Hepatocyte (in vitro differentiated cells): ENCODE results near the gene RIN3. TPM values are rescaled to one million over a fixed set of nuclear protein-coding genes. Genes with fewer than 3 reads are reported as not detected.

Experiments used
- DNase-seq: peaks from one replicate; pipeline ENCODE4 v3.0.0-alpha.2; 2016; ENCODE audit warnings: low spot score
- H2AFZ ChIP-seq: fragments of 200-600 bp; sonication (generic); 2 replicates; pipeline ENCODE4 v1.6.0; 2016; ENCODE audit warnings: antibody characterized with exemption, mild to moderate bottlenecking
- H3K27ac ChIP-seq: fragments of 200-600 bp; sonication (generic); 2 replicates; pipeline ENCODE4 v1.5.1; 2016; ENCODE audit warnings: mild to moderate bottlenecking
- H3K27me3 ChIP-seq: fragments of 200-600 bp; sonication (generic); 2 replicates; pipeline ENCODE4 v1.6.1; 2016
- H3K36me3 ChIP-seq: fragments of 200-600 bp; sonication (generic); replicated peaks from 2 replicates; pipeline ENCODE4 v1.5.1; 2016; ENCODE audit warnings: low read depth; ENCODE audit not compliant: insufficient read depth
- H3K4me1 ChIP-seq: fragments of 200-600 bp; sonication (generic); 2 replicates; pipeline ENCODE4 v1.5.1; 2016; ENCODE audit warnings: mild to moderate bottlenecking, moderate library complexity; ENCODE audit not compliant: insufficient read depth
- H3K4me2 ChIP-seq: fragments of 200-600 bp; sonication (generic); 2 replicates; pipeline ENCODE4 v1.6.0; 2016
- H3K4me3 ChIP-seq: fragments of 200-600 bp; sonication (generic); 2 replicates; pipeline ENCODE4 v1.5.1; 2016; ENCODE audit warnings: mild to moderate bottlenecking
- H3K79me2 ChIP-seq: fragments of 200-600 bp; sonication (generic); 2 replicates; pipeline ENCODE4 v1.6.0; 2017; ENCODE audit warnings: mild to moderate bottlenecking
- H3K9me2 ChIP-seq: fragments of 200-600 bp; sonication (generic); replicated peaks from 2 replicates; pipeline ENCODE4 v1.6.0; 2017; ENCODE audit warnings: mild to moderate bottlenecking; ENCODE audit not compliant: insufficient read depth
- H3K9me3 ChIP-seq: fragments of 200-600 bp; sonication (generic); 2 replicates; pipeline ENCODE4 v1.5.1; 2016; ENCODE audit warnings: low read depth, mild to moderate bottlenecking
- H4K20me1 ChIP-seq: fragments of 200-600 bp; sonication (generic); 2 replicates; pipeline ENCODE4 v1.6.0; 2016; ENCODE audit warnings: mild to moderate bottlenecking; ENCODE audit not compliant: insufficient read depth, poor library complexity, severe bottlenecking
- EZH2 ChIP-seq: fragments of 200-600 bp; sonication (generic); IDR thresholded peaks from 2 replicates; pipeline ENCODE4 v1.6.1; 2016; ENCODE audit warnings: antibody characterized with exemption, mild to moderate bottlenecking, borderline replicate concordance
- EZH2phosphoT487 ChIP-seq: fragments of 200-600 bp; sonication (generic); IDR thresholded peaks from one replicate; pipeline ENCODE4 v1.6.1; 2018; ENCODE audit warnings: antibody characterized with exemption, mild to moderate bottlenecking, low read depth, moderate library complexity; ENCODE audit not compliant: unreplicated experiment, severe bottlenecking
- WGBS: methylation state at CpG from one replicate; pipeline ENCODE4 v1.1.6; 2016; ENCODE audit warnings: low lambda C conversion rate; ENCODE audit errors: missing lambda C conversion rate; 5-methylcytosine and 5-hydroxymethylcytosine counted together
- polyA plus RNA-seq: library from polyadenylated mRNA; unstranded; fragments of >200 nt; fragmentation: Nextera tagmentation; extraction: Ambion mirVana; gene quantifications from 2 replicates; pipeline ENCODE4 v1.2.1, GENCODE V29; 2016
- total RNA-seq: library from RNA; depleted of rRNA; stranded (reverse); fragments of >200 nt; gene quantifications from 2 replicates; pipeline ENCODE4 v1.2.3, GENCODE V29; 2014
- TF ChIP-seq, protein P1 (sequence below): fragments of 200-600 bp; sonication (generic); IDR thresholded peaks from 2 replicates; pipeline ENCODE4 v1.5.1; 2016; ENCODE audit warnings: antibody characterized with exemption, mild to moderate bottlenecking; ENCODE audit not compliant: poor library complexity

Gene RIN3
- total and polyA plus RNA-seq, 2 experiments from 2014 or later, result 4.2 to 11.8 TPM

DNA sequence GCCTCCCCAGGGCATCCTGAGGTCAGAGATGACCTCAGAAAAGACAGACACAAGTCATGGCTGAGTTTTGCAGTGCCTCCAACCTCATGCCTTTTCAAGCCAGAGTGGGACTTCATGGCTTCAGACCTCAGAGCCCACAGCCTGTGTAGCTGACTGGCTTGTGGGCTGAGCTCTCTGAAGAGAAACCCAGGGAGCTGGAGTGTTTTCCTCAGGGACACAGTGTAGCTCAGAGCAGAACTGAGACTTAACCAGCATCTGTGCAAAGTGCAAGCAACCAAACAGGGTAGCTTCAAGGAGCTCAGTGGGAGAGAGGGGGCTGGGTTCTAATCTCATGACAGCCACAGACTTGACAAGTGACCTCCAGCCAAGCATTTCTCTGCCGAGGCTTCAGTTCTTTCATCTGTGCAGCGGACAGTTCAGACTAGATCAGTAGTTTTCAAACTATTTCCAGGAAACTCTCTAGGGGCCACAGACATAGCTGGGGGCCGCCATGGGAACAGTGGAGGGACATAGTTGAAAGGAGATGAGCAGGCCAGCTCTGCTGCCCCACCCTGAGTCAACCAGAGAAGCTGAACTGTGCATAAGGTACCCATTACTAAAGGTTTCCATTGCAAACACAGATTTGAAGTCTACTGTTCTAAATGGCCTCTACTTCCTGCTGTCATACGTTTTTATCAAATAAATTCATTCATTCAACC, 154.8 kb downstream of the RIN3 start:
- no peak overlapping the region for H3K4me3 ChIP-seq
- no peaks in the 10 kb centered on the region for H3K9me2 ChIP-seq
- no peak overlapping the region for H2AFZ ChIP-seq
- H3K27me3 ChIP-seq, result no peaks in the 10 kb centered on the region
- TF ChIP-seq EZH2phosphoT487 (no peak), EZH2 (no peak)
- TF ChIP-seq, protein P1, sequence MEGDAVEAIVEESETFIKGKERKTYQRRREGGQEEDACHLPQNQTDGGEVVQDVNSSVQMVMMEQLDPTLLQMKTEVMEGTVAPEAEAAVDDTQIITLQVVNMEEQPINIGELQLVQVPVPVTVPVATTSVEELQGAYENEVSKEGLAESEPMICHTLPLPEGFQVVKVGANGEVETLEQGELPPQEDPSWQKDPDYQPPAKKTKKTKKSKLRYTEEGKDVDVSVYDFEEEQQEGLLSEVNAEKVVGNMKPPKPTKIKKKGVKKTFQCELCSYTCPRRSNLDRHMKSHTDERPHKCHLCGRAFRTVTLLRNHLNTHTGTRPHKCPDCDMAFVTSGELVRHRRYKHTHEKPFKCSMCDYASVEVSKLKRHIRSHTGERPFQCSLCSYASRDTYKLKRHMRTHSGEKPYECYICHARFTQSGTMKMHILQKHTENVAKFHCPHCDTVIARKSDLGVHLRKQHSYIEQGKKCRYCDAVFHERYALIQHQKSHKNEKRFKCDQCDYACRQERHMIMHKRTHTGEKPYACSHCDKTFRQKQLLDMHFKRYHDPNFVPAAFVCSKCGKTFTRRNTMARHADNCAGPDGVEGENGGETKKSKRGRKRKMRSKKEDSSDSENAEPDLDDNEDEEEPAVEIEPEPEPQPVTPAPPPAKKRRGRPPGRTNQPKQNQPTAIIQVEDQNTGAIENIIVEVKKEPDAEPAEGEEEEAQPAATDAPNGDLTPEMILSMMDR, result no peak
- WGBS, result 84% methylated on average over 4 of the region's 4 CpGs
- no peak overlapping the region for H3K27ac ChIP-seq
- DNase-seq, result no peak
- no peaks in the 10 kb centered on the region for H3K36me3 ChIP-seq
- no peaks in the 10 kb centered on the region for H3K4me1 ChIP-seq
- H3K79me2 ChIP-seq, result no peaks in the 10 kb centered on the region
- no peaks in the 10 kb centered on the region for H4K20me1 ChIP-seq
- no peaks in the 10 kb centered on the region for H3K9me3 ChIP-seq
- no peak overlapping the region for H3K4me2 ChIP-seq

DNA sequence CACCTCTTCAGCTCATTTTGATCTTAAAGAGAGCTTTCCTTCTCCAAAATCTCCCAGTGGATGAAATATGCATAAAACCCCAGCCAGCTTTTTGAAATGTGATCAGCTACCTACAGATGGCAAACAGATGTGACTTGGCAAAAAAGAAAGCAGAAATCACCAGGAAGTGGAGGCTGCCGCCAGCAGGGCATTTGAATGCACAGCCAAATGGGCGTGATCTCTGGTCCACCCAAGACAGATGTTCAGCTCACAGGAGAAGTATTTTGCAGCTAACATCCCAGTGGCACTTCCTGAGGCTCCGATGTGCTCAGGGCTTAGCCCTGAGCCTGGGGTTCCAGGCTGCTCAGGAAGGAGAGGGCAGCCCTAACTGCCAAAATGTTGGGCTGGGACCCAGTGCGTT, 156.6 kb downstream of the RIN3 start:
- H3K4me3 ChIP-seq, result no peak overlapping the region
- 75% methylated on average over 4 of the region's 4 CpGs for WGBS
- H3K79me2 ChIP-seq, result no peaks in the 10 kb centered on the region
- H3K9me2 ChIP-seq, result no peaks in the 10 kb centered on the region
- H3K27ac ChIP-seq, result peak overlapping the region; percentile 23
- no peaks in the 10 kb centered on the region for H3K27me3 ChIP-seq
- H4K20me1 ChIP-seq, result no peaks in the 10 kb centered on the region
- no peaks in the 10 kb centered on the region for H3K36me3 ChIP-seq
- no peak overlapping the region for H2AFZ ChIP-seq
- TF ChIP-seq, protein P1, result no peak
- TF ChIP-seq EZH2, result no peak
- TF ChIP-seq EZH2phosphoT487, result no peak
- no peak for DNase-seq
- H3K9me3 ChIP-seq, result no peaks in the 10 kb centered on the region
- H3K4me1 ChIP-seq, result no peaks in the 10 kb centered on the region
- no peak overlapping the region for H3K4me2 ChIP-seq

DNA sequence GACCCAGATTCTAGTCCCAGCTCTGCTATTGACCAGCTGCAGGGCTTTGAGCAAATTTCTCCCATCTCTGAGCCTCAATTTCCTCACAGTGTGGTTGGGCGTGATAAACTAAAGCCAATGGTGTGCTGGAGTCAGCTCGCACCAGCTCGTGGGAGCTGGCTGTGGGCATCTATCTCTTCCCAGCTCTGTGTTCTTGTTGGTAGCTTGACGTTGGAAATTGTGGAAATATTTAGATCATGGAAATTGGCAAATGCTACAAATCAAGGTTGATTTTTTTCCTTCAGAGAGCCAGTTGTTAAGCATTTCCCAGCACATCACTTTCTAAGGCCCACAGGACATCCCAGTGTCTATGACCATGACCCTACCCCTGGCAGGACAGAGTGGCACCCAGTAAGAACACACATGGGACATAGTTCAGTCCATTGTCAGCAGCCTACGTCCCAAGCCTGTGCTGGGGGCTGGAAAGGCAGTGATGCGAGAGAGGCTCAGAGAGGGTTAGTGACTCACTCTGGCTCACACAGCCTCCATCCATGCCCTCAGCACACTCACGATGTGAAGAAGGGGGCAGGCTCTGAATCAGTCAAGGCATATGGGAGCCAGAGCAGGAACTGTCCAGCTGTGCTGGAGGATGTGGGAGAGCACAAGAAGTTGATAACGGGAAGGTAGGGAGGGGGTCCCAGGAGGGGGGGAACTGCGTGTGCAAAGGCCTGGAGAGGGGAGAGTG, 157.2 kb downstream of the RIN3 start:
- Histone ChIP-seq H3K9me3 (no peaks in the 10 kb centered on the region), H2AFZ (no peak overlapping the region), H3K4me2 (no peak overlapping the region), H3K4me3 (no peak overlapping the region), H3K79me2 (no peaks in the 10 kb centered on the region), H3K4me1 (no peaks in the 10 kb centered on the region), H3K36me3 (no peaks in the 10 kb centered on the region), H3K27me3 (no peaks in the 10 kb centered on the region), H3K27ac (peak overlapping the region; percentile 23), H4K20me1 (no peaks in the 10 kb centered on the region), H3K9me2 (no peaks in the 10 kb centered on the region)
- 90% methylated on average over 9 of the region's 9 CpGs for WGBS
- DNase-seq, result no peak
- no peak for TF ChIP-seq EZH2phosphoT487
- TF ChIP-seq EZH2, result no peak
- TF ChIP-seq, protein P1, result no peak
